Suprapubic skin (tissue), 4 donors: ENCODE measurements around the gene KCND3.

Experiments used
- CTCF ChIP-seq, 2 donors: fragments of 200-600 bp in 1 of 2; fragments of 450-650 bp in 1 of 2; sonication (generic) in 1 of 2; IDR thresholded peaks; one replicate each; pipeline ENCODE4 v1.5.1; 2016 to 2019; ENCODE audit warnings: antibody characterized with exemption in 2 of 2, mild to moderate bottlenecking in 1 of 2, moderate library complexity in 1 of 2
- EP300 ChIP-seq: sonication (generic); formaldehyde crosslinking; IDR thresholded peaks from one replicate; pipeline ENCODE4 v1.6.1; 2017; ENCODE audit warnings: antibody characterized with exemption
- POLR2A ChIP-seq, 2 donors: fragments of 450-650 bp; IDR thresholded peaks; one replicate each; pipeline ENCODE4 v1.6.1; 2017; ENCODE audit warnings: antibody characterized with exemption in 2 of 2, mild to moderate bottlenecking in 2 of 2, moderate library complexity in 2 of 2
- POLR2AphosphoS5 ChIP-seq, 3 donors: sonication (generic); formaldehyde crosslinking; IDR thresholded peaks; one replicate each; pipeline ENCODE4 v1.6.1; 2017; ENCODE audit warnings: antibody characterized with exemption in 3 of 3

- no peak for TF ChIP-seq CTCF (IDR thresholded peaks at IDR 0.05)
- TF ChIP-seq POLR2A (IDR thresholded peaks at IDR 0.05): no peak
- no peak for TF ChIP-seq EP300
- no peak for TF ChIP-seq POLR2AphosphoS5 (IDR thresholded peaks at IDR 0.05)
These were observed 199.7 kb downstream of the KCND3 start for GRCh38 chr1:111789666-111790316.
